ENCODE measurements around the gene KLHDC10.

DNA sequence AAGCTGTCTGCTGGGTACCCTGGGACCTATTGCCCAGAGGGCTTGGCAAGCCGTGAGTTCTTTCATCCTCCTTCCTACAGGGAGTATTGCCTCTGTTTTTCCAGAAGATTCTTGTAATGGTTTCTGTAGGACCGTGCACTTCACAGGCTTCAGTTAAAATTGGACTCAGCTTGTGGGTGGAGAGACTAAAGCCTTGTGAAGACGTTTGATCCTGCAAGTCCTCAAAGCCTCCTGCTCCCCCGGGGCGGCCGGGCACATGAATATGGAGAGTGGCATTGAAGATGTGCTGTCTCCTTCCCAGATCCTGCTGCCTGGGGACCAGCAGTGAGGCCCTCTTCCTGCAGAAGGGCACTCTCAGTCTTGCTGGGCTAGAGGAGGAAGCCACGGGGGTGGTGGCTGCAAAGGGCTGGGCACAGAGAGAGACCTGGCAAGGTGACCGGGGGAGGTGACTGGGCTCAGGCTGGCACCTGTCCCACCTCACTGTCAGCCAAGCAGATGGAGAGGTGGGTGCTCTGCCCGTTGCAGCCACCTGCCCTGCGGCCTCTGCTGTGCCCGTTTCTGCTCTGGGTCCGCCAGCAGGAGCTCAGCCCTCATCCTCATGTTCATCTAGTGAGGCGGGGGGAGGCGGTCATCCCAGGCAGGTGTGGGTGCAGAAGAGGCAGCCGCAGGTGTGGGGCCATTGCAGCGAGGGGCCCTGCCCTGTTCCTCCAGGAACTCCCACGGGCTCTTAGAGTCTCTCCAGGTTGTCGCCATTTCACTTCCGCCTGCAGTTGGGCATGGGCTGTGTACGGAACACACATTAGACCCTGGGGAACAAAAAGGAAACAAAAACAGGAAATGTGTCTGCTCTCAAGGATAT is 79.2 kb downstream of the KLHDC10 start:
- TF ChIP-seq, protein P1, sequence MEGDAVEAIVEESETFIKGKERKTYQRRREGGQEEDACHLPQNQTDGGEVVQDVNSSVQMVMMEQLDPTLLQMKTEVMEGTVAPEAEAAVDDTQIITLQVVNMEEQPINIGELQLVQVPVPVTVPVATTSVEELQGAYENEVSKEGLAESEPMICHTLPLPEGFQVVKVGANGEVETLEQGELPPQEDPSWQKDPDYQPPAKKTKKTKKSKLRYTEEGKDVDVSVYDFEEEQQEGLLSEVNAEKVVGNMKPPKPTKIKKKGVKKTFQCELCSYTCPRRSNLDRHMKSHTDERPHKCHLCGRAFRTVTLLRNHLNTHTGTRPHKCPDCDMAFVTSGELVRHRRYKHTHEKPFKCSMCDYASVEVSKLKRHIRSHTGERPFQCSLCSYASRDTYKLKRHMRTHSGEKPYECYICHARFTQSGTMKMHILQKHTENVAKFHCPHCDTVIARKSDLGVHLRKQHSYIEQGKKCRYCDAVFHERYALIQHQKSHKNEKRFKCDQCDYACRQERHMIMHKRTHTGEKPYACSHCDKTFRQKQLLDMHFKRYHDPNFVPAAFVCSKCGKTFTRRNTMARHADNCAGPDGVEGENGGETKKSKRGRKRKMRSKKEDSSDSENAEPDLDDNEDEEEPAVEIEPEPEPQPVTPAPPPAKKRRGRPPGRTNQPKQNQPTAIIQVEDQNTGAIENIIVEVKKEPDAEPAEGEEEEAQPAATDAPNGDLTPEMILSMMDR (conservative IDR thresholded peaks at IDR 0.05; ENCODE audit: low read depth, low read length): no peak
- no peak for TF ChIP-seq EZH2 (IDR thresholded peaks at IDR 0.05; ENCODE audit: borderline replicate concordance, low read depth, low read length, poor library complexity, severe bottlenecking)
